ENCODE data around the gene CACNA2D3. TPM values are rescaled to one million over a fixed set of nuclear protein-coding genes. Genes with fewer than 3 reads are reported as not detected.

Gene CACNA2D3
- total RNA-seq, 1 donor from 2014 or later = 10.0 TPM

- no peaks in the 10 kb centered on the region for H3K27me3 Mint-ChIP-seq (ENCODE audit: unreplicated experiment)
- peaks cover 2% of the 10 kb centered on the region for H3K4me1 Mint-ChIP-seq (ENCODE audit: low read depth, unreplicated experiment)
- DNase-seq = no peak
- no peak overlapping the region for H3K4me3 Mint-ChIP-seq (ENCODE audit: unreplicated experiment)
- no peak for TF ChIP-seq CTCF (IDR thresholded peaks at IDR 0.05; ENCODE audit: partially characterized antibody, unreplicated experiment)
- no peak overlapping the region for H3K27ac Mint-ChIP-seq (ENCODE audit: unreplicated experiment)
- H3K36me3 Mint-ChIP-seq (ENCODE audit: unreplicated experiment) = no peaks in the 10 kb centered on the region
- peaks cover 2% of the 10 kb centered on the region for H3K9me3 Mint-ChIP-seq (ENCODE audit: unreplicated experiment)
Observed at GRCh38 chr3:54225841-54226528, 103.6 kb downstream of the CACNA2D3 start.

- DNase-seq = no peak
Observed at GRCh38 chr3:54228806-54229205, 106.5 kb downstream of the CACNA2D3 start.

DNA sequence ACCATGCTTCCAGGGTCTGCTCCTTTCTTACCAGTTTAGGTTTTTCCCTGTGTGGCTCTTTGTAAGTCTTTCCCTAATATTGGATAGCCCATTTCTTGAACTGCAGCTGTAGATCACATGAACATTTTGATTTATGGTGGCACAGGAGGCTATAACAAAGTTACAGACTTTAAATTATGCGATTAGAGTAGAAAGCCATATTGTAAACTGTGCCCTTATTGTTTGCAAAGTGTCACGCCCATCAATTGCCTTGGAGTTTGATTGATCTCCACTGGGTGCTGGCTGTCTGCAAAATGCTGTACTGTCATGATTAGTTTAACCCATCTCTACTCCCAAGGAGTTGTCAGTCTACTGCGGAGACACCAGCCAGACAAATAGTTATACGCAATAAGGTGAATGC lies 110.3 kb downstream of the CACNA2D3 start:
- no peak for DNase-seq
- Mint-ChIP-seq H3K36me3 (ENCODE audit: unreplicated experiment) (no peaks in the 10 kb centered on the region), H3K4me3 (ENCODE audit: unreplicated experiment) (no peak overlapping the region), H3K4me1 (ENCODE audit: low read depth, unreplicated experiment) (peaks cover 4% of the 10 kb centered on the region), H3K27me3 (ENCODE audit: unreplicated experiment) (no peaks in the 10 kb centered on the region), H3K9me3 (ENCODE audit: unreplicated experiment) (peaks cover 2% of the 10 kb centered on the region), H3K27ac (ENCODE audit: unreplicated experiment) (no peak overlapping the region)
- TF ChIP-seq CTCF (IDR thresholded peaks at IDR 0.05; ENCODE audit: partially characterized antibody, unreplicated experiment) = no peak

More at GRCh38 chr3:54228806-54229205, 106.5 kb downstream of the CACNA2D3 start:
- Mint-ChIP-seq H3K27ac (ENCODE audit: unreplicated experiment) (no peak overlapping the region), H3K36me3 (ENCODE audit: unreplicated experiment) (no peaks in the 10 kb centered on the region), H3K4me3 (ENCODE audit: unreplicated experiment) (no peak overlapping the region), H3K9me3 (ENCODE audit: unreplicated experiment) (peaks cover 2% of the 10 kb centered on the region), H3K27me3 (ENCODE audit: unreplicated experiment) (no peaks in the 10 kb centered on the region), H3K4me1 (ENCODE audit: low read depth, unreplicated experiment) (peaks cover 4% of the 10 kb centered on the region)
- TF ChIP-seq CTCF (IDR thresholded peaks at IDR 0.05; ENCODE audit: partially characterized antibody, unreplicated experiment) = no peak

GRCh38 chr3:54235998-54236397 lies 113.6 kb downstream of the CACNA2D3 start:
- H3K27me3 Mint-ChIP-seq (ENCODE audit: unreplicated experiment) = no peaks in the 10 kb centered on the region
- no peaks in the 10 kb centered on the region for H3K36me3 Mint-ChIP-seq (ENCODE audit: unreplicated experiment)
- H3K27ac Mint-ChIP-seq (ENCODE audit: unreplicated experiment) = no peak overlapping the region
- H3K9me3 Mint-ChIP-seq (ENCODE audit: unreplicated experiment) = no peaks in the 10 kb centered on the region
- DNase-seq = no peak
- H3K4me3 Mint-ChIP-seq (ENCODE audit: unreplicated experiment) = no peak overlapping the region
- peaks cover 1% of the 10 kb centered on the region for H3K4me1 Mint-ChIP-seq (ENCODE audit: low read depth, unreplicated experiment)
- TF ChIP-seq CTCF (IDR thresholded peaks at IDR 0.05; ENCODE audit: partially characterized antibody, unreplicated experiment) = no peak

DNA sequence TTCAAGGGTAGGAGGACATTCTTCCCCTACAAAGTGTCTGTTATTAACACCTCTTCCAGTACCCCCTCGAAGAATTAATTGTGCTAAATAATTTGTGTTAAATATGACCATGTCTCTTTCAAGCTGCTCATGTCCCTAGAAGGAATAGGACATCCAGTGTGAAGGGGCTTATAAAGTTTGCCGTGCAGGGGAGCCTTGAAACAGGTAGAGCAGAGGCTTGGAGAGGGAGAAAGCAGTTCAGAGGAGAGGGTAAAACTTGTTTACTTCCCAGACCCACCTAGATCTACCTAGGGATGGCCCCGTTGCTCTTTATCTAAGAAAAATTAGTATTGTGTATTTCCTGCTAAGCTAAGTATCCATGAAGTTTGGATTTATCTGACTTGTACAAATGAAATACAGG lies 114.8 kb downstream of the CACNA2D3 start:
- DNase-seq = no peak
- Mint-ChIP-seq H3K27ac (ENCODE audit: unreplicated experiment) (no peak overlapping the region), H3K27me3 (ENCODE audit: unreplicated experiment) (no peaks in the 10 kb centered on the region)

More for the DNA sequence above, 114.8 kb downstream of the CACNA2D3 start:
- no peaks in the 10 kb centered on the region for H3K36me3 Mint-ChIP-seq (ENCODE audit: unreplicated experiment)
- no peaks in the 10 kb centered on the region for H3K9me3 Mint-ChIP-seq (ENCODE audit: unreplicated experiment)
- H3K4me3 Mint-ChIP-seq (ENCODE audit: unreplicated experiment) = no peak overlapping the region
- TF ChIP-seq CTCF (IDR thresholded peaks at IDR 0.05; ENCODE audit: partially characterized antibody, unreplicated experiment) = no peak
- H3K4me1 Mint-ChIP-seq (ENCODE audit: low read depth, unreplicated experiment) = no peaks in the 10 kb centered on the region
